Activated naive CD8-positive, alpha-beta T cell treated with anti-CD3 and anti-CD28 coated beads, Interleukin-2, amount 50 U/mL, for 16 hours (primary cell): ENCODE data around the gene ESRP2.

Source experiments
- DNase-seq: peaks from one replicate; pipeline ENCODE4 v3.0.0-alpha.2; 2020; ENCODE audit warnings: low read depth, low spot score

Gene ESRP2

DNA sequence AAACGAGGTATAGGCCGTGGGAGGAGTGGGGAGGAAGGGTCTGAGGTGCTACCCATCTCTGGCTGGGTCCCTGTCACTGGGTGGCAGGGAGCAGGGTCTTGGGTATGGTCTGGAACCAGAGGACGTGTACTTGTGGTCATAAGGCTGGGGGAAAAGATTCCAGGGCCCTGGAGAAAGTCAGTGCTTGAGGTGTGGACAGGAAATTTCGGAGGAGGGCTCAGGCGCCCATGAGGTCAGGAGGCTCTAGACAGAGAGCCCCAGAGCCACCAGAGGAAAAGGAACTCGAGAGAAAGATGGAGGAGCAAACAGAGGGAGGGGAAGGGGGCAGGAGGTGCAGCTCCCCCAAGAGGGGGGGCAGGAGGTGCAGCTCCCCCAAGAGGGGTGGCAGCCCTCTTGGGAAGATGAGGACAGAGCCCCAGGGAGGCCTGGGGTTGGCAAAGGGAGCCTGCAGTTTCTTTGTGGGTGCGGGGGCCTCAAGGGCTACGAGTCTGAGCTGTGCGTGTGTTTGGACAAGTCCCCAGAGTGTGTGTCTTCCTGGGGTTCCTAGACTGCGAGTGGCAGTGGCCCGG is 27.7 kb upstream of the ESRP2 start:
- no peak for DNase-seq

GRCh38 chr16:68259007-68259825 is 23.3 kb upstream of the ESRP2 start:
- DNase-seq: no peak

DNA sequence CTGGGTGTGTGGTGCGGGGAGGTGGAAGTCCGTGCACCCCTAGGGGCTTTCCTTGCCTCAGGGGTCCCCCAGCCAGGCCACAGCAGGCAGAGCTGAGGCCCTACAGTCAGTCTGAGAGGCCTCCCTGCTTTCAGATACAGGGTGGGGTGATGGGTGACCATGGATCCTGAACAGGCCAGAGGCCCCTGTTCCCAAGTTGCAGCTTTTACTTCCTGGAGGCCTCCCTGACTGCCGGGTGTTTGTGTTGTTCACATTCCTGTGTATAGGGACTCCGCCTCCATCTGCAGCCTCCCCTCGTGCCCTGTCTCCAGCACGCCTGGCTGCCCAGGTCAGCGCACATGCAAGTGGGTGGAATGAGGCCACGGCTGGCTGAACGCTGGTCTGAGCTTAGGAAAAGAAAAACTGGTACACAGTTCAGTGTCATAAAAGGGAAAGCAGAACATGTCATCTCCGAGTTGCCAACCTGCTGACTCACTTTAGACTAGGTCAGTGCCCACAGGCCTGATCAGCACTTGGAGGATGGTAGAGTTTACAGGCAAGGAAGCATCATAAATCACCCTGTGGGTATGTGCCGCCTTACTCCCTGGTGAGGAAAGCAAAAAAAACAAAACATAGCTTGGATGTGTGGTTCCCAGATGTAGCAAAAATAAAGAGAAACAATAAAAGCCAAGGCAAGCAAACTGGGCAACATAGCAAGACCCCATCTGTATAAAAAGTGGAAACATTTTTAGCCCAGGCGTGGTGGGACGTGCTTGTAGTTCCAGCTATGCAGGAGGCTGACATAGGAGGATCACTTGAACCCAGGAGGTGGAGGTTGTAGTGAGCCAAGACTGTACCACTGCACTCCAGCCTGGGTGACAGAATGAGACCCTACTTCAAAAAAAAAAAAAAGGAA is 22.2 kb upstream of the ESRP2 start:
- no peak for DNase-seq

GRCh38 chr16:68257251-68257905 is 21.5 kb upstream of the ESRP2 start:
- no peak for DNase-seq

DNA sequence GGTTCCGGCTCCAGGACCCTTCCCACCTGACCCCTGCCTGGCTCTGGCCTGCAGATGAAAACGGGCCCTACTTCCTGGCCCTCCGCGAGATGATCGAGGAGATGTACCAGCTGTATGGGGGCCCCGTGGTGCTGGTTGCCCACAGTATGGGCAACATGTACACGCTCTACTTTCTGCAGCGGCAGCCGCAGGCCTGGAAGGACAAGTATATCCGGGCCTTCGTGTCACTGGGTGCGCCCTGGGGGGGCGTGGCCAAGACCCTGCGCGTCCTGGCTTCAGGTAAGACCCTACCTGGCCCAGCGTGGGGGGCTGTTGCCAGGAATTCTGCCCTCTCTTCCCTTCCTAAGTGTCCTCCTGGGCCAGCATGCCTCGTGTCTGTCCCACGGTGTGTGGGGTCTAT is 19.8 kb upstream of the ESRP2 start:
- no peak for DNase-seq

DNA sequence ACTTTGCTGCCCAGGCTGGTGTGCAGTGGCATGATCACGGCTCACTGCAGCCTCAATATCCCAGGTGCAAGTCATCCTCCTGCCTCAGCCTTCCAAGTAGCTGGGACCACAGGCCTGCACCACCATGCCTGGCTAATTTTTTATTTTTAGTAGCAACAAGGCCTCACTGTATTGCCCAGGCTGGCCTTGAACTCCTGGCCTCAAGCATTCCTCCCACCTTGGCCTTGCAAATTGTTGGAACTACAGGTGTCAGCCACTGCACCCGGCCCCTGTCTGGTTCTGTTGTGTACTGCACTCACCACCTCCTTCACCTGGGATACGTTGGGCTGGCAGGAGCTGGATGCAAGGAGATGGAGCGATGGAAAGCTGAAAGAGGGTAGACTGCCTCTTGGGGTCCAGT is 17.8 kb upstream of the ESRP2 start:
- DNase-seq: no peak

DNA sequence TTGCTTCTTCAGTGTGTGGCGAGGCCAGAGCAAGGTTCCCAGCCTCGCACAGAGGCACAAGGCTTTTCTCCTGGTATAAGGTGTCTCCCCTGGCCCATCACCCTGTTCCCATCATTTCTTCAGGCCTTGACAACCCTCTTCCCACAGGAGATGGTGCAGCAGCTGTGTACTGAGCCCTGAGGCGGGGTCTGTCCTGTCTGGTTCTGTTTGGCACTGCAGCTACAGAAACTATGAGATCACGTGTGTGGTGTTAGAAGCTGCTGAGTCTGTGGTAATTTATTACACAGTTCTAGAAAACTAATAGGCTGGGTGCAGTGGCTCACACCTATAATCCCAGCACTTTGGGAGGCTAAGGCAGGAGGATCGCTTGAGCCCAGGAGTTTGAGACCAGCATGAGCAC is 16.5 kb upstream of the ESRP2 start:
- DNase-seq: no peak

- DNase-seq: no peak
Measured at GRCh38 chr16:68251832-68252231, 15.9 kb upstream of the ESRP2 start.

DNA sequence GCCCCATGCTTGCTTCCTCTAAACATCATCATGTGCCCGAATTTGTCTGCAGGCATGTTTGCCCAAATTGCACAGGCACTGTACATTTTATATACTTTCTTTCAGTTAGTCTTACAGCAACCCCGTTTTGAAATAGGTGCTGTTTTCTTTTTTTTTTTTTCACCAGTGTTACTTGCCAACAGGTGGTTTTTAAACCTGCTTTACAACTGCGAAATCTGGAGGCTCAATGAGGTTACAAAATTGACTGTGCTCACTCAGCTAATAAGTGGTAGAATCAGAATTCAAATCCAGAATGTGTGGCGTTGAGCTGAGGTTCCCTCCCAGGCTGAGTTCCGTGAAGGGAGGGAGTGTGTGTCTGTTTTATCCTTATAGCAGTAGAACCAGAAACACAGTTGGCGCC is 15.0 kb upstream of the ESRP2 start:
- no peak for DNase-seq

DNA sequence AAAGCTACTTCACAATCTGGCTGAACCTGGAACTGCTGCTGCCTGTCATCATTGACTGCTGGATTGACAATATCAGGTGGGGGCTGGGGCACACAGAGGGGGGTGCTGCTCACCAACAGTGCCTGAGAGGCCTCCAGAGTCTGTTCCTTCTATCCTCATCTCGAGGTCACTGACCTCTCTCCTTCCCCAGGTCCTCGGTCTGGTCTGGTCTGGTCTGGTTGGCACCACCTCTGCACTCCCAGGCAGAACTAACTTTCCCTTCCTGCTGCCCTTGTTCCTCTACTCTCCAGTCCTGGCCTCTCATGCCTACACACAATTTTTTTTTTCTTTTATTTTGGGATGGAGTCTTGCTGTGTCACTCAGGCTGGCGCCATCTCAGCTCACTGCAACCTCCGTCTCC is 13.4 kb upstream of the ESRP2 start:
- DNase-seq: no peak

DNA sequence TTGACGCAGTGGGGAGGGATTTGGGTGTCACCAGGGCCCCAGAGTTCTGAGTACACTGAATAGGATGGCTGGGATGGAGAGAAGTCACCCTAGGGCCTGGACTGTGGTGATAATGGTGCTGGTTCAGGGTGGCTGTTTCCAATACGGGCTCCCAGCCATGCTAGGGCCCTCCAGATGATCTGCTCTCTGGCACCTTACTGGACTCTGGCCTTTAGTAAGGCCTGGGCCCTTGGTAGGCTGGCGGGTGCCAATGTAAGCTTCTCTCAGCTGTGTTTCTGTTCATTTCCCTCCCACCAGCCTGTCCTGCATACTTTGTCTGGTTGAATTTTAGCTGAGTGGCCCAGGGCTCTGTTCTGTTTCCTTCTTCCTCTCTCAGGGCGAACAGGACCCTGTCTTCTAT is 12.0 kb upstream of the ESRP2 start:
- DNase-seq: no peak

DNA sequence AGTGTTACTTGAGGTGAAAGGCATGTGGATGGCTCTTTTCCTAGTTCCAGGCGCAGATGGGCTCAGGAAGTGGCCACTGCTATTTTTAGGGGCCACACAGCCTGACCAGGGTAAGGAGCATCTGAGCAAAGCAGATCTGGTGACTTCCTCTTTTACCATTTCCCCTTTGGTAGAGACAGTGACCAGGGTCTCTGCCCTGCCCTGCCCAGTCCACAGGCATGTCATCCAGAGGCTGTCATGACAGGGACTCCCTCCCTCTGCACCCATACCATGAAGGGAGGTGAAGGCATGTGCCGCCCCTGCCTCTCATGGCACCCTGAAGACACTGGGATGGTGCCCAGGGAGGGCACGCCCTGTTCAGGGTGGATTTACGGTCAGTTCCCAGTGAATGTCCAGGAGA is 11.5 kb upstream of the ESRP2 start:
- no peak for DNase-seq

DNA sequence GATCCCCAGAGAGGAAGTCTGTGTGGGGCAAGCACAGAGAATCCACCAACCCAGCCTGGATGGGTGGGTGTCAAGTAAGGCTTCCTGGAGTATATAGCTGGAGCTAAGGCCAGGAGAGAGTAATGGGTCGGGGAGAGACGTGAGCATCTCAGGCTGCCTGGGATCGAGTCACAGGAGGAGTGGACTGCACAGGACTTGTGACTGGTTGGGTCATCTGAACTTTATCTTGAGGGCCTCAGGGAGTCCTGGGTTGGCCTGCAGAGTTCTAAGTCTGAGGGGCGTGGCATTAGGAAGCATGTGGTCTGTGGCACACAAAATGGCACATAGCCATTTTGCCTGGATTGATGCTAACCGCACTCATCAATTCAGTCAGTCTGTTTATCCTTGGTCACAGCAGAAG is 10.7 kb upstream of the ESRP2 start:
- no peak for DNase-seq

DNA sequence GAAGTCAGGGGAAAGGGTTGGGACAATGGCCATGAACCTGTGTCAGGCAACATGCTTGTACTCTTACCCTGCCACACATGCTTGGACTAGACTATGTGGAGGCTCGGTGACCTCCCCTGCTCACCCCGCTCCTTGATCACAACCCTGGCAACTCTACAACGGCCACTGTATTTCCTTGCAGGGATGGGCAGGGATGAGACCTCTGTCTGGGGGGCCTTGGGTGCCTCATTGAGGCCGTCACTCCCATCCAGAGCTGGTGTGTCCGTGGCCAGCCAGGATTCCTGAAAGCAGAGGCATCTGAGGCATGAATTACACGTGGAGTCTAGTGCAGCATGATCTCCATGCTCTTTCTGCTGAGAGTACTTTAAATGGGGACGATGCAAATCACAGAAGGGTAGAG is 10.2 kb upstream of the ESRP2 start:
- no peak for DNase-seq

GRCh38 chr16:68244903-68245853 is 9.3 kb upstream of the ESRP2 start, which contains the start of gene PLA2G15:
Gene PLA2G15, plus strand, starts transcription at chr16:68245373. Its CDS starts 54 bp downstream, at chr16:68245427.
- DNase-seq: peak; percentile 91

- no peak for DNase-seq
Measured at GRCh38 chr16:68244481-68244902, 8.6 kb upstream of the ESRP2 start.

DNA sequence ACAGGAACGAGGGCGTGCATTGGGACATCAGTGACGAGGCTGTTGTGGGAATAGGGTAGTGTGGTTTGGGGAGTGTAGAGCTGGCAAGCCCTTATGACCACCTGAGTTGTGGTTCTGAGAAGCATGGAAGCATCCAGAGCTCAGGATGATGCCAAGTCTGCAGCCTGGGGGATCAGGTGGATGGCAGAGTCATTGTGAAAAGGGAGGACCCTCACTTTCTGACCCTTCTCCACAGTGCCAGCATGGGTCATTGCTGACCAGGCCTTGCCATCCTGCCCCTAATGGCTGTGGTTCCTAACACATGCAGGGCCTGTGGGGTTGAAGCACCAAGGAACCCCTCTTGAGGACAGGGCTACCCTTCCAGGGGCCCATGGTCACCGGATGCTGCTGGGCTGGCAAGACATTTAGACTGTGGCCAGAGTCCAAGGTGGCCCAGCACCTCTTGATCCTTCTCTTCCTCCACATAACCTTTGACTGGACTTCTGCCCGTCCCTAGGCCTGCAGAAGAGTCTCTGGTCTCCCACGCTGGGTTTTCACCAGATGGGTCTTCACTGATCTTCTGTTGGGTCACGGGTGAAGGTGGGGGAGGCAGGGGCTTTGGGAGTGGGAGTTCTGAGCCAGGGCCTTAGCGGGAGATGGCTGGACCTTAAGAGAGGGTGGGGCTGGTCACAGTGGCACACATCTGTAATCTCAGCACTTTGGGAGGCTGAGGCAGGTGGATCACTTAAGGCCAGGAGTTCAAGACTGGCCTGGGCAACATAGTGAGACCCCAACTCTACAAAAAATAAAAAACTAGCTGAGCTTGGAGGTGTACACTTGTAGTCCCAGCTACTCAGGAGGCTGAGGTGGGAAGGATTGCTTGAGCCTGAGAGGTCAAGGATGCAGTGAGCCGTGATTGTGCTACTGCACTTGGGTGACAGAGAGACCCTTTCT is 7.3 kb upstream of the ESRP2 start:
- DNase-seq: no peak

DNA sequence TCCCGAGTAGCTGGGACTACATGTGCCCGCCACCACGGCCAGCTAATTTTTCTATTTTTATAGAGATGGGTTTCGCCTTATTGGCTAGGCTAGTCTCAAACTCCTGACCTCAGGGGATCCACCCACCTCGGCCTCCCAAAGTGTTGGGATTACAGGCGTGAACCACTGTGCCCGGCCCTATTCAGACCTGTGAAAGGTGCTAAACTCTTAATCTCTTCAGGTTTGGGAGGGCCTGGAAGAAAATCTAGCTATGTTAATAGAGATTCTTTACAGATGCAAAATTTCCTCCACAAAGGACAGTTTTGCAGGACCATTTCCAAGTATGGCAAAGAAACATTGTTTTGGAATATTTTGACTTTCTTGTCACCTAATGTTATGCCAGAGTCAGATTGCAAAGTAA is 6.2 kb upstream of the ESRP2 start:
- DNase-seq: no peak

GRCh38 chr16:68238029-68238345 is 2.1 kb upstream of the ESRP2 start:
- DNase-seq: no peak
